Measurements from ENCODE around the gene ELAVL1. TPM values are rescaled to one million over a fixed set of nuclear protein-coding genes. Genes with fewer than 3 reads are reported as not detected.

The ELAVL1 gene
- total and polyA plus RNA-seq, 9 of the 15 experiments (the other 6 are each of a cell fraction or from before 2014, with no cell fraction given): 4.3 to 172 (median 69.2) TPM

GRCh38 chr19:7944177-7944761, 61.2 kb downstream of the ELAVL1 start (continued):
- TF ChIP-seq, protein P1, sequence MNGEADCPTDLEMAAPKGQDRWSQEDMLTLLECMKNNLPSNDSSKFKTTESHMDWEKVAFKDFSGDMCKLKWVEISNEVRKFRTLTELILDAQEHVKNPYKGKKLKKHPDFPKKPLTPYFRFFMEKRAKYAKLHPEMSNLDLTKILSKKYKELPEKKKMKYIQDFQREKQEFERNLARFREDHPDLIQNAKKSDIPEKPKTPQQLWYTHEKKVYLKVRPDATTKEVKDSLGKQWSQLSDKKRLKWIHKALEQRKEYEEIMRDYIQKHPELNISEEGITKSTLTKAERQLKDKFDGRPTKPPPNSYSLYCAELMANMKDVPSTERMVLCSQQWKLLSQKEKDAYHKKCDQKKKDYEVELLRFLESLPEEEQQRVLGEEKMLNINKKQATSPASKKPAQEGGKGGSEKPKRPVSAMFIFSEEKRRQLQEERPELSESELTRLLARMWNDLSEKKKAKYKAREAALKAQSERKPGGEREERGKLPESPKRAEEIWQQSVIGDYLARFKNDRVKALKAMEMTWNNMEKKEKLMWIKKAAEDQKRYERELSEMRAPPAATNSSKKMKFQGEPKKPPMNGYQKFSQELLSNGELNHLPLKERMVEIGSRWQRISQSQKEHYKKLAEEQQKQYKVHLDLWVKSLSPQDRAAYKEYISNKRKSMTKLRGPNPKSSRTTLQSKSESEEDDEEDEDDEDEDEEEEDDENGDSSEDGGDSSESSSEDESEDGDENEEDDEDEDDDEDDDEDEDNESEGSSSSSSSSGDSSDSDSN (IDR thresholded peaks at IDR 0.05; ENCODE audit: borderline replicate concordance in 1 of 2, low read depth in 2 of 2, low read length in 2 of 2): no peak
- TF ChIP-seq SMAD3 (CRISPR knock-in tag; conservative IDR thresholded peaks at IDR 0.05) (no peak), CGGBP1 (CRISPR knock-in tag; IDR thresholded peaks at IDR 0.05) (no peak), NFE2 (IDR thresholded peaks at IDR 0.05; ENCODE audit: low read depth) (no peak), ZNF239 (CRISPR knock-in tag; IDR thresholded peaks at IDR 0.05) (no peak), ELK1 (CRISPR knock-in tag; IDR thresholded peaks at IDR 0.05) (no peak), ZBTB17 (CRISPR knock-in tag; IDR thresholded peaks at IDR 0.05) (no peak), MGA (IDR thresholded peaks at IDR 0.05) (peak; percentile 59), NBN (IDR thresholded peaks at IDR 0.05; ENCODE audit: low read depth) (0 out of 2 replicates have a peak, but pooled peaks have one; percentile 51)
- TF ChIP-seq, protein P2, sequence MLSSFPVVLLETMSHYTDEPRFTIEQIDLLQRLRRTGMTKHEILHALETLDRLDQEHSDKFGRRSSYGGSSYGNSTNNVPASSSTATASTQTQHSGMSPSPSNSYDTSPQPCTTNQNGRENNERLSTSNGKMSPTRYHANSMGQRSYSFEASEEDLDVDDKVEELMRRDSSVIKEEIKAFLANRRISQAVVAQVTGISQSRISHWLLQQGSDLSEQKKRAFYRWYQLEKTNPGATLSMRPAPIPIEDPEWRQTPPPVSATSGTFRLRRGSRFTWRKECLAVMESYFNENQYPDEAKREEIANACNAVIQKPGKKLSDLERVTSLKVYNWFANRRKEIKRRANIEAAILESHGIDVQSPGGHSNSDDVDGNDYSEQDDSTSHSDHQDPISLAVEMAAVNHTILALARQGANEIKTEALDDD (IDR thresholded peaks at IDR 0.05): 0 out of 2 replicates have a peak, but pooled peaks have one; percentile 17
